A673 (cell line): ENCODE results near the gene LHPP. TPM values are rescaled to one million over a fixed set of nuclear protein-coding genes. Genes with fewer than 3 reads are reported as not detected.

Experiments used
- BruUV-seq: library from RNA; stranded (reverse); fragments of 400-500 nt; replicated peaks from 2 replicates; lab custom pipeline; 2021; lab: Mats Ljungman, UMichigan
- CTCF ChIA-PET: fragments of 300-600 bp; sonication (Branson Sonifier 250); formaldehyde crosslinking; loops from one replicate; lab custom pipeline; 2022; ENCODE audit warnings: antibody characterized with exemption; lab: Charles Lee
- POLR2A ChIA-PET: fragments of 300-600 bp; sonication (Branson Sonifier 250); formaldehyde crosslinking; loops from one replicate; lab custom pipeline; 2022; ENCODE audit warnings: antibody characterized with exemption; ENCODE audit not compliant: low non-redundant PET; lab: Charles Lee
- DNase-seq: peaks from one replicate; pipeline ENCODE4 v3.0.0-alpha.2; 2015; ENCODE audit warnings: low spot score
- H3K27ac ChIP-seq: fragments of 200-600 bp; sonication (generic); 2 replicates; pipeline ENCODE4 v1.5.1; 2016; ENCODE audit warnings: mixed run types, low read depth, mild to moderate bottlenecking, mixed read lengths, antibody characterized with exemption, low read length; ENCODE audit not compliant: poor library complexity, severe bottlenecking
- H3K27me3 ChIP-seq: fragments of 200-600 bp; sonication (generic); replicated peaks from 2 replicates; pipeline ENCODE4 v1.6.1; 2017; ENCODE audit warnings: mixed run types, low read depth, mild to moderate bottlenecking, mixed read lengths, antibody characterized with exemption, low read length; ENCODE audit not compliant: insufficient read depth, poor library complexity
- H3K36me3 ChIP-seq: fragments of 200-600 bp; sonication (generic); 2 replicates; pipeline ENCODE4 v1.6.1; 2016; ENCODE audit warnings: mixed run types, mild to moderate bottlenecking, mixed read lengths, antibody characterized with exemption, low read length; ENCODE audit not compliant: insufficient read depth, poor library complexity, severe bottlenecking
- H3K4me1 ChIP-seq: fragments of 200-600 bp; sonication (generic); 2 replicates; pipeline ENCODE4 v1.6.1; 2017; ENCODE audit warnings: mixed run types, mild to moderate bottlenecking, mixed read lengths, antibody characterized with exemption, low read length; ENCODE audit not compliant: insufficient read depth, poor library complexity, severe bottlenecking
- H3K4me3 ChIP-seq: fragments of 200-600 bp; sonication (generic); 2 replicates; pipeline ENCODE4 v1.5.1; 2016; ENCODE audit warnings: low read depth, mixed run types, mild to moderate bottlenecking, mixed read lengths, low read length; ENCODE audit not compliant: poor library complexity, severe bottlenecking
- H3K9me3 ChIP-seq: fragments of 200-600 bp; sonication (generic); 2 replicates; pipeline ENCODE4 v1.6.1; 2016; ENCODE audit warnings: mixed run types, low read depth, mild to moderate bottlenecking, mixed read lengths, antibody characterized with exemption, low read length; ENCODE audit not compliant: poor library complexity, severe bottlenecking
- EZH2 ChIP-seq: fragments of 200-600 bp; sonication (generic); IDR thresholded peaks from 2 replicates; pipeline ENCODE4 v1.6.1; 2017; ENCODE audit warnings: borderline replicate concordance, low read depth, mild to moderate bottlenecking, mixed read lengths, antibody characterized with exemption, low read length; ENCODE audit not compliant: poor library complexity, severe bottlenecking
- intact Hi-C: fragments of 100-400 bp; cut with micrococcal nuclease; formaldehyde crosslinking; loops from one replicate; pipeline ENCODE4 v1.10.0; 2022; ENCODE audit not compliant: unreplicated experiment
- total RNA-seq: library from RNA; stranded (reverse); gene quantifications from 2 replicates; pipeline ENCODE4 v1.2.3, GENCODE V29; 2021
- TF ChIP-seq, protein P1 (sequence below): fragments of 300-800, 200-600 bp; sonication (generic); conservative IDR thresholded peaks from 2 replicates; pipeline ENCODE4 v1.5.1; 2017; ENCODE audit warnings: low read depth, mild to moderate bottlenecking, antibody characterized with exemption, low read length, moderate library complexity, mixed read lengths

The LHPP gene
- total RNA-seq, 1 experiment from 2014 or later: 2.3 TPM

DNA sequence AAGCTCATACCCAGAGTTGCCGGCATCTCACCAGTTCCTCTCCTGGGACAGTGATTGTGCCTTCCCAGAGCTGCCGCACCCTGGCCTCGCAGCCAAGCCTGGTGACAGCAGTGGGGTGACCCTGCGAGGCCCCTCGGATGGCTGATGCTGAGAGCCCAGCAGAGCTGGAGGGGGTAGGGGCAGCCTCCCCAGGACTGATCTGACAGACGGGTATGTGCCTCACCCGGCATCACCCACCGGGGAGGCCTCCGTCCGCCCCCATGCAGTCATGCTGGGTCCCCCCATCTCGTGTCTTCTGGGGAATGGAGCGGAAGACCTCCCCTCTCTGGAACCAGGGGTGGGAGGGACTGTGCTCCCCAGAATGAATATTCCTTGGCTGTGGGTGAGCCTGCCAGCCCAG lies 82.3 kb downstream of the LHPP start:
- TF ChIP-seq EZH2: no peak
- TF ChIP-seq, protein P1, sequence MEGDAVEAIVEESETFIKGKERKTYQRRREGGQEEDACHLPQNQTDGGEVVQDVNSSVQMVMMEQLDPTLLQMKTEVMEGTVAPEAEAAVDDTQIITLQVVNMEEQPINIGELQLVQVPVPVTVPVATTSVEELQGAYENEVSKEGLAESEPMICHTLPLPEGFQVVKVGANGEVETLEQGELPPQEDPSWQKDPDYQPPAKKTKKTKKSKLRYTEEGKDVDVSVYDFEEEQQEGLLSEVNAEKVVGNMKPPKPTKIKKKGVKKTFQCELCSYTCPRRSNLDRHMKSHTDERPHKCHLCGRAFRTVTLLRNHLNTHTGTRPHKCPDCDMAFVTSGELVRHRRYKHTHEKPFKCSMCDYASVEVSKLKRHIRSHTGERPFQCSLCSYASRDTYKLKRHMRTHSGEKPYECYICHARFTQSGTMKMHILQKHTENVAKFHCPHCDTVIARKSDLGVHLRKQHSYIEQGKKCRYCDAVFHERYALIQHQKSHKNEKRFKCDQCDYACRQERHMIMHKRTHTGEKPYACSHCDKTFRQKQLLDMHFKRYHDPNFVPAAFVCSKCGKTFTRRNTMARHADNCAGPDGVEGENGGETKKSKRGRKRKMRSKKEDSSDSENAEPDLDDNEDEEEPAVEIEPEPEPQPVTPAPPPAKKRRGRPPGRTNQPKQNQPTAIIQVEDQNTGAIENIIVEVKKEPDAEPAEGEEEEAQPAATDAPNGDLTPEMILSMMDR: no peak
- intact Hi-C loops: no loop called here
- BruUV-seq: no TSS peak
- ChIA-PET POLR2A (no interaction called here), CTCF (no interaction called here)
- H3K27me3 ChIP-seq: no peaks in the 10 kb centered on the region
- H3K36me3 ChIP-seq: no peaks in the 10 kb centered on the region
- no peaks in the 10 kb centered on the region for H3K4me1 ChIP-seq
- no peak overlapping the region for H3K27ac ChIP-seq
- no peak for DNase-seq
- no peak overlapping the region for H3K4me3 ChIP-seq
- no peaks in the 10 kb centered on the region for H3K9me3 ChIP-seq

- intact Hi-C loops: no loop called here
- H3K4me1 ChIP-seq: no peaks in the 10 kb centered on the region
- no peak for TF ChIP-seq EZH2
- TF ChIP-seq, protein P1: no peak
- DNase-seq: no peak
- no peaks in the 10 kb centered on the region for H3K9me3 ChIP-seq
- no peak overlapping the region for H3K4me3 ChIP-seq
- CTCF ChIA-PET: no interaction called here
- H3K36me3 ChIP-seq: no peaks in the 10 kb centered on the region
- POLR2A ChIA-PET: no interaction called here
- no peaks in the 10 kb centered on the region for H3K27me3 ChIP-seq
- H3K27ac ChIP-seq: no peak overlapping the region
- no TSS peak for BruUV-seq
Measured at GRCh38 chr10:124544711-124545110, 83.1 kb downstream of the LHPP start.

- TF ChIP-seq, protein P1: no peak
- no peak for TF ChIP-seq EZH2
- CTCF ChIA-PET: no interaction called here
- Histone ChIP-seq H3K36me3 (no peaks in the 10 kb centered on the region), H3K9me3 (no peaks in the 10 kb centered on the region), H3K4me1 (no peaks in the 10 kb centered on the region), H3K4me3 (no peak overlapping the region), H3K27me3 (no peaks in the 10 kb centered on the region), H3K27ac (no peak overlapping the region)
- DNase-seq: no peak
- BruUV-seq: no TSS peak
- POLR2A ChIA-PET: no interaction called here
- intact Hi-C loops: no loop called here
Measured at GRCh38 chr10:124545351-124546054, 83.9 kb downstream of the LHPP start.
